HL-60 (cell line): ENCODE measurements around the gene UNC5C.

Source experiments
- DNase-seq, 2 experiments: peaks; one replicate each; pipeline ENCODE4 v3.0.0-alpha.2; 2010 to 2020; ENCODE audit warnings: low read depth in 1 of 2, low spot score in 1 of 2
- H3K27ac ChIP-seq: fragments of 250-450 bp; sonication (Bioruptor Pico); replicated peaks from 2 replicates; pipeline ENCODE4 v1.5.1; 2020; ENCODE audit warnings: mild to moderate bottlenecking, moderate library complexity
- H3K27me3 ChIP-seq: fragments of 250-450 bp; sonication (Bioruptor Pico); 2 replicates; pipeline ENCODE4 v1.5.1; 2021; ENCODE audit warnings: mild to moderate bottlenecking, moderate library complexity; ENCODE audit not compliant: insufficient read depth, poor library complexity, severe bottlenecking
- H3K4me3 ChIP-seq: replicated peaks from 2 replicates; pipeline ENCODE4 v1.5.1; 2011; ENCODE audit warnings: mild to moderate bottlenecking, control low read depth, low read length; ENCODE audit not compliant: insufficient read depth
- GABPA ChIP-seq: IDR thresholded peaks from 2 replicates; pipeline ENCODE4 v1.6.1; 2012; ENCODE audit warnings: low read depth
- POLR2AphosphoS5 ChIP-seq: IDR thresholded peaks from 2 replicates; pipeline ENCODE4 v1.6.1; 2012; ENCODE audit warnings: low read depth
- REST ChIP-seq: IDR thresholded peaks from 2 replicates; pipeline ENCODE4 v1.6.1; 2012; ENCODE audit warnings: low read depth; ENCODE audit not compliant: insufficient replicate concordance
- SPI1 ChIP-seq: IDR thresholded peaks from 2 replicates; pipeline ENCODE4 v1.6.1; 2012; ENCODE audit warnings: low read depth, mild to moderate bottlenecking, borderline replicate concordance
- TF ChIP-seq, protein P1 (sequence below): IDR thresholded peaks from one replicate; pipeline ENCODE4 v1.5.1; 2011; ENCODE audit warnings: low read length, control low read depth, inconsistent platforms; ENCODE audit not compliant: insufficient read depth

UNC5C gene

GRCh38 chr4:95421869-95422268 lies 126.9 kb downstream of the UNC5C start:
- Histone ChIP-seq H3K27me3 (no peaks in the 10 kb centered on the region), H3K4me3 (no peak overlapping the region), H3K27ac (no peak overlapping the region)
- DNase-seq = peak in 1 of 2 experiments; percentile 33
- no peak for TF ChIP-seq SPI1

DNA sequence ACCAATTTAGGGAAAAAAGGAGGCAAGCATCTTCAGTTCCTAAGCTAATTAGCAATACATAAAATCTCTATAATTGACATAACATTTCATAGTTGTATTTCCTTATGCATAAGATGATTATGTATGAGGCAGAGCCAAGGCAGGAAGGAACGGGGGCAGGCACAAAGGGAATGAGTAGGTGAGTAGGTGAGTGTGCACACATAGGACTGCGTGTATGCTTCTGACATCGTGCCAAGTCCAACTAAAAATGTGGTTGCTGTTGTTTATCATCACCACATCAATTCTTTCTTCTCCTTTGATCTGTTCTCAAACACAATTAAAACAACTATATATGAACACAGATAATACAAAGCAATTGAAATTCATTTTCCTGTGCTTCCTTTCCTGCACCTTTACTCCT lies 131.2 kb downstream of the UNC5C start:
- H3K27me3 ChIP-seq = no peaks in the 10 kb centered on the region
- no peak overlapping the region for H3K4me3 ChIP-seq
- no peak for DNase-seq
- TF ChIP-seq, protein P1, sequence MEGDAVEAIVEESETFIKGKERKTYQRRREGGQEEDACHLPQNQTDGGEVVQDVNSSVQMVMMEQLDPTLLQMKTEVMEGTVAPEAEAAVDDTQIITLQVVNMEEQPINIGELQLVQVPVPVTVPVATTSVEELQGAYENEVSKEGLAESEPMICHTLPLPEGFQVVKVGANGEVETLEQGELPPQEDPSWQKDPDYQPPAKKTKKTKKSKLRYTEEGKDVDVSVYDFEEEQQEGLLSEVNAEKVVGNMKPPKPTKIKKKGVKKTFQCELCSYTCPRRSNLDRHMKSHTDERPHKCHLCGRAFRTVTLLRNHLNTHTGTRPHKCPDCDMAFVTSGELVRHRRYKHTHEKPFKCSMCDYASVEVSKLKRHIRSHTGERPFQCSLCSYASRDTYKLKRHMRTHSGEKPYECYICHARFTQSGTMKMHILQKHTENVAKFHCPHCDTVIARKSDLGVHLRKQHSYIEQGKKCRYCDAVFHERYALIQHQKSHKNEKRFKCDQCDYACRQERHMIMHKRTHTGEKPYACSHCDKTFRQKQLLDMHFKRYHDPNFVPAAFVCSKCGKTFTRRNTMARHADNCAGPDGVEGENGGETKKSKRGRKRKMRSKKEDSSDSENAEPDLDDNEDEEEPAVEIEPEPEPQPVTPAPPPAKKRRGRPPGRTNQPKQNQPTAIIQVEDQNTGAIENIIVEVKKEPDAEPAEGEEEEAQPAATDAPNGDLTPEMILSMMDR = no peak
- no peak for TF ChIP-seq GABPA
- TF ChIP-seq POLR2AphosphoS5 = no peak
- TF ChIP-seq SPI1 = no peak
- TF ChIP-seq REST = no peak
- H3K27ac ChIP-seq = no peak overlapping the region

- H3K4me3 ChIP-seq = no peak overlapping the region
- no peaks in the 10 kb centered on the region for H3K27me3 ChIP-seq
- H3K27ac ChIP-seq = no peak overlapping the region
- DNase-seq = no peak
- TF ChIP-seq SPI1 = no peak
These were observed 133.4 kb downstream of the UNC5C start for GRCh38 chr4:95415346-95415771.

DNA sequence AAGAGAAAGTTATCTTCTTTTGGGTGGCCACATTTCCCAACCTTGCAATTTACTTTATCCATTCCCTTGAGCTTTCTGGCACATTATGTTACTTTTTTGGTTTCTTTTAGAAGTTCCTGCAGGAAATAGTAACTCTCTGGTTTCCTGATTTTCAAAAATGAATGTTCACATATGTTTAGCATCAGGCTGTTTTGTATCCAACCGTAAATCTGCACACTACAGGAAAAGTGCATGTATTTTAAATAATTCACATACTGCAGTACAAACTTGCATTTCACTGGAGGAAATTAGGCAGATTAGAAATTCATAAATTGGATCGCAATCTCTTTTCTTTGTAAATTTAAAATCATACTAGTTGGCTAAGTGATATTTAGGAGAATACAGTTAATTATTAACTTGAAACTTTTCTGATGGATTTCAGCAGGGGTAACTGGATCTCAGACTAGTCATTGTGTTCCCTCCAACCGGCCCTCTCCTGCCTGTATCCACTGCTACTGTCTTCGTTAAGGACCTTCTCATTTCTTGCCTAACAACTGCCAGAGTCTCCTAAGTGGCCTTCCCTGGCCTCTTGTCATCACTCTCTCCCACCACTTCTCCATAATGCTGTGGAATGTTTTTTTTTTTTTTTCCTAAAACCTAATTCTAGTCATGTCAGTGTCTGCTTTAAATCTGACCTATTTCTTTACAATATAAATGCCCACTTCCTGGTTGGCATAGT lies 137.2 kb downstream of the UNC5C start:
- Histone ChIP-seq H3K4me3 (no peak overlapping the region), H3K27ac (no peak overlapping the region), H3K27me3 (no peaks in the 10 kb centered on the region)
- DNase-seq = no peak
- TF ChIP-seq GABPA (no peak), SPI1 (no peak), POLR2AphosphoS5 (no peak)

DNA sequence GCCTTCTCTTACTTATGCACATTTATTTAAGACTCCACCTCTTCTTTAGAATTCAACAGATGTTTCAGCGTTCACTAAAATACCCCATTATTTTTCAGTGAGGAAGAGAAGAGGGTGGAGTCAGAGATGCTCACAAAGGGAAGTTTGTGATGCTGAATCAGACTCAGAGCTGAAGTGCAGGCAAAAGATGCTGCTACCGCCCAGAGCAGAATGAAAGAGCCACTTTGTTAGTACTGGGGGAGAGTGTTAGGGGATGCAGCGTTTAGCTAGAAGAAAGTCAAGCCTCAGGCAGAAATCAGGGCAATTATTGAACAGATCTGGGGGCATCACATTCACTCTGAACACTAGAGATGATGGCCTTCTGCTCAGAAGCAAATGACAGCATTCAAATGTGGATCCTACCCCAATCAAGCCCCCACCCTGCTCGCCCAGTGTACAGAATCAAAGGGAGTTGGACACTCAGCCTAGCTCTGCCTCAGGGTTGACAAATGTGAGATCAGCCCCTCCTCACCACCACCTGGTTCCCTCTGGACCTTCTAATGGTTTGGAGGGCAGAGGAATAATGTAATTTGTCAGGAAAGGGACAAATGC lies 138.3 kb downstream of the UNC5C start:
- no peak for TF ChIP-seq REST
- TF ChIP-seq SPI1 = no peak
- TF ChIP-seq, protein P1 = no peak
- no peak for TF ChIP-seq POLR2AphosphoS5
- no peak for TF ChIP-seq GABPA
- no peak overlapping the region for H3K27ac ChIP-seq
- no peak overlapping the region for H3K4me3 ChIP-seq
- H3K27me3 ChIP-seq = no peaks in the 10 kb centered on the region
- DNase-seq = no peak
